K562 (cell line): ENCODE results near the gene CDKN2B-AS1. TPM values are rescaled to one million over a fixed set of nuclear protein-coding genes. Genes with fewer than 3 reads are reported as not detected.

ENCODE experiments used
- ATAC-seq: fragments of 200-7000 bp; cut with Tn5 transposase; 3 replicates; pipeline ENCODE4 v1.9.1; 2020; ENCODE audit warnings: moderate library complexity
- BruUV-seq: library from RNA; stranded (reverse); fragments of 400-500 nt; replicated peaks from 2 replicates; lab custom pipeline; 2021; lab: Mats Ljungman, UMichigan
- CTCF ChIA-PET: fragments of 300-600 bp; formaldehyde crosslinking; extraction: SDS; loops from one replicate; lab custom pipeline; 2021; ENCODE audit warnings: low intra/inter-chr PET ratio; lab: Yijun Ruan, JAX
- POLR2A ChIA-PET: fragments of 300-600, 350-650 bp; sonication (Branson Sonifier 250); formaldehyde crosslinking; extraction: SDS; loops from one replicate; lab custom pipeline; 2021; ENCODE audit warnings: antibody characterized with exemption, inconsistent platforms; lab: Yijun Ruan, JAX
- DNase-seq, 4 experiments: peaks; one replicate each; pipeline versions ENCODE4 v3.0.0 to v3.0.0-alpha.2; 2011 to 2018; ENCODE audit warnings: low spot score in 3 of 4, mixed read lengths in 3 of 4; ENCODE audit errors: extremely low read depth in 1 of 4
- FAIRE-seq: peaks from 2 replicates; lab custom pipeline; 2011; peaks lifted over from hg19 to GRCh38; lab: Jason Lieb, UNC
- H2AFZ ChIP-seq: 2 replicates; pipeline ENCODE4 v1.6.0; 2011; ENCODE audit warnings: low read depth, low read length, control low read depth, inconsistent platforms
- H3K27ac ChIP-seq: fragments of 200-600 bp; 3 replicates; pipeline ENCODE4 v1.8.0; 2011; ENCODE audit warnings: low read depth, mild to moderate bottlenecking, control low read depth, inconsistent platforms, low read length, moderate library complexity, mixed read lengths; ENCODE audit errors: extremely low read depth
- H3K27me3 ChIP-seq, 2 experiments: fragments of 300-600 bp in 1 of 2; 2 replicates in 1 of 2; 3 replicates in 1 of 2; pipeline versions ENCODE4 v1.6.0 to v1.8.0; 2011; ENCODE audit warnings: inconsistent platforms in 2 of 2, low read length in 2 of 2, mild to moderate bottlenecking in 1 of 2, mixed read lengths in 1 of 2, moderate library complexity in 1 of 2; ENCODE audit not compliant: control insufficient read depth in 2 of 2, insufficient read depth in 2 of 2
- H3K36me3 ChIP-seq: fragments of 300-600 bp; 3 replicates; pipeline ENCODE4 v1.8.0; 2011; ENCODE audit warnings: mild to moderate bottlenecking, low read length, inconsistent platforms; ENCODE audit not compliant: control insufficient read depth, insufficient read depth
- H3K4me1 ChIP-seq, 2 experiments: fragments of 200-600 bp in 1 of 2; replicated peaks in 1 of 2; 2 replicates in 1 of 2; 3 replicates in 1 of 2; pipeline versions ENCODE4 v1.5.1 to v1.8.0; 2011; ENCODE audit warnings: inconsistent platforms in 2 of 2, low read length in 2 of 2, mild to moderate bottlenecking in 1 of 2, mixed read lengths in 1 of 2, moderate library complexity in 1 of 2; ENCODE audit not compliant: control insufficient read depth in 2 of 2, insufficient read depth in 2 of 2
- H3K4me2 ChIP-seq: 2 replicates; pipeline ENCODE4 v1.6.1; 2011; ENCODE audit warnings: low read length, control low read depth, inconsistent platforms, mixed read lengths; ENCODE audit not compliant: insufficient read depth
- H3K4me3 ChIP-seq: fragments of 200-600 bp; sonication (generic), shearing (Covaris generic); 2 replicates; pipeline ENCODE4 v1.5.1; 2016; ENCODE audit warnings: control low read depth, inconsistent platforms
- H3K79me2 ChIP-seq: fragments of 200-600 bp; 3 replicates; pipeline ENCODE4 v1.8.0; 2011; ENCODE audit warnings: low read length, inconsistent platforms; ENCODE audit not compliant: control insufficient read depth, insufficient read depth
- H3K9ac ChIP-seq, 2 experiments: 2 replicates each; pipeline versions ENCODE4 v1.6.0 to v1.6.1; 2011; ENCODE audit warnings: low read depth in 2 of 2, low read length in 2 of 2, control low read depth in 1 of 2, inconsistent platforms in 1 of 2, mild to moderate bottlenecking in 1 of 2, mixed read lengths in 1 of 2; ENCODE audit not compliant: insufficient read depth in 1 of 2
- H3K9me1 ChIP-seq: one replicate; pipeline ENCODE4 v1.6.0; 2011; ENCODE audit warnings: inconsistent platforms, mild to moderate bottlenecking, low read length, moderate library complexity; ENCODE audit not compliant: control insufficient read depth, insufficient read depth
- H3K9me3 ChIP-seq: replicated peaks from 2 replicates; pipeline ENCODE4 v1.5.1; 2011; ENCODE audit warnings: low read depth, low read length, inconsistent platforms; ENCODE audit not compliant: control insufficient read depth, insufficient read depth
- H4K20me1 ChIP-seq: replicated peaks from 2 replicates; pipeline ENCODE4 v1.6.1; 2011; ENCODE audit warnings: low read length, inconsistent platforms, mixed read lengths; ENCODE audit not compliant: control insufficient read depth, insufficient read depth
- FOXP1 ChIP-seq: sonication (generic); formaldehyde crosslinking; IDR thresholded peaks from 2 replicates; pipeline ENCODE4 v1.8.0; 2022; ENCODE audit warnings: mild to moderate bottlenecking, missing genetic modification reagents
- HDAC1 ChIP-seq, 2 experiments: fragments of 450-650 bp; IDR thresholded peaks; 2 replicates each; pipeline ENCODE4 v1.6.1; 2016 to 2017; ENCODE audit warnings: inconsistent platforms in 1 of 2, mild to moderate bottlenecking in 1 of 2, moderate library complexity in 1 of 2
- MTF1 ChIP-seq: fragments of 250-450 bp; sonication (Bioruptor Pico); IDR thresholded peaks from 2 replicates; pipeline ENCODE4 v1.9.0; 2021; ENCODE audit warnings: moderate library complexity, mild to moderate bottlenecking, inconsistent platforms, borderline replicate concordance
- PTBP1 ChIP-seq: fragments of 200-400 bp; formaldehyde crosslinking; IDR thresholded peaks from 2 replicates; pipeline ENCODE4 v1.6.1; 2017; ENCODE audit warnings: low read depth, low read length
- SNIP1 ChIP-seq: fragments of 450-650 bp; IDR thresholded peaks from 2 replicates; pipeline ENCODE4 v1.7.1; 2017; ENCODE audit warnings: low read depth, mild to moderate bottlenecking
- SRSF3 ChIP-seq: fragments of 200-400 bp; formaldehyde crosslinking; IDR thresholded peaks from 2 replicates; pipeline ENCODE4 v1.6.1; 2016; ENCODE audit warnings: mild to moderate bottlenecking, low read length, moderate library complexity; ENCODE audit not compliant: insufficient read depth
- ZNF507 ChIP-seq: conservative IDR thresholded peaks from 2 replicates; pipeline ENCODE4 v1.6.1; 2017; ENCODE audit warnings: missing genetic modification characterization, missing compliant biosample characterization
- WGBS: fragments of 100-300 bp; shearing (Covaris generic); methylation state at CpG from one replicate; pipeline ENCODE4 v1.1.6; 2016; ENCODE audit warnings: low coverage, mixed read lengths; ENCODE audit not compliant: insufficient coverage; ENCODE audit errors: missing lambda C conversion rate; 5-methylcytosine and 5-hydroxymethylcytosine counted together
- in situ Hi-C: fragments of 300-500 bp; cut with MboI; formaldehyde crosslinking; loops from 4 replicates; pipeline ENCODE4 v1.15.0; 2018; ENCODE audit warnings: inconsistent platforms, mixed read lengths
- intact Hi-C: fragments of 100-400 bp; cut with micrococcal nuclease; formaldehyde crosslinking; loops from 2 replicates; pipeline ENCODE4 v1.14.2; 2022
- polyA plus RNA-seq, 8 experiments: library from polyadenylated mRNA; depleted of rRNA in 4 of 8; stranded (reverse) in 5 of 8; unstranded in 3 of 8; fragments of >200 nt; fragmentation: Nextera tagmentation in 2 of 8; fragmentation: Illumina TruSeq in 1 of 8; extraction: Ambion mirVana in 2 of 8; extraction: Trizol in 1 of 8; gene quantifications; 2 replicates each; pipeline versions ENCODE4 v1.2.1 to v1.2.3, GENCODE V29; 2011 to 2014; ENCODE audit warnings: inconsistent platforms in 1 of 8, missing spikeins in 1 of 8
- total RNA-seq, 7 experiments: library from RNA; depleted of rRNA in 6 of 7; stranded (reverse); fragments of >200 nt in 6 of 7; fragmentation: Illumina TruSeq in 2 of 7; extraction: Trizol in 2 of 7; gene quantifications; 2 replicates each; pipeline versions ENCODE4 v1.2.1 to v1.2.3, GENCODE V29; 2011 to 2021; ENCODE audit warnings: low replicate concordance in 1 of 7
- TF ChIP-seq, protein P1 (sequence below): fragments of 250-450 bp; sonication (Bioruptor Pico); IDR thresholded peaks from 2 replicates; pipeline ENCODE4 v1.5.0; 2020; ENCODE audit warnings: mild to moderate bottlenecking, borderline replicate concordance
- TF ChIP-seq, protein P2 (sequence below), 2 experiments: fragments of 450-650 bp; formaldehyde crosslinking in 1 of 2; IDR thresholded peaks; 2 replicates each; pipeline versions ENCODE4 v1.4.0 to v1.6.1; 2014 to 2020; ENCODE audit warnings: mild to moderate bottlenecking in 2 of 2, borderline replicate concordance in 1 of 2, low read depth in 1 of 2

CDKN2B-AS1 gene
- total and polyA plus RNA-seq, 9 of the 15 experiments (the other 6 are each of a cell fraction or from before 2014, with no cell fraction given): not detected

DNA sequence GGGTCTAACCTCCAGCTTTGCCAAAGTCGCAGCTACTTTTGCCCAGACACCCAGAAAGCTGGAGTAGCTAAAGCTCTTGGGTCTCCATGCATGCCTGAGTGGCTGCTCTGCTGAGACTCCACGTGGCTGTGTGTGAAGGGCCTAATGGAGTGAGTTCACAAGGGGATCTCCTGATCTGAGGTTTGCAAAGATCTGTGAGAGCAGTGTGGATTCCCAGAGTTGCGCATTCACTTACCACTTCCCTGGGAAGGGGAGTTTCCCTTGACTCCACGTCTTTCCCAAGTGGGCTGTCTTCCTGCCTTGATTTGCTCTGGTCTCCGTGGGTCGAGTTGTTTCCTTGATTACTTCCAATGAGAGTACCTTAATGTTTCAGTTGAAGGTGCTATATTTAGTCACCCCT lies 32.1 kb downstream of the CDKN2B-AS1 start:
- in situ Hi-C loops: no loop called here
- Histone ChIP-seq H3K9me3 (no peaks in the 10 kb centered on the region), H4K20me1 (no peaks in the 10 kb centered on the region), H3K27ac (no peak overlapping the region), H3K4me3 (no peak overlapping the region), H3K36me3 (no peaks in the 10 kb centered on the region), H2AFZ (no peak overlapping the region), H3K9me1 (no peaks in the 10 kb centered on the region), H3K4me2 (no peak overlapping the region), H3K4me1 (no peaks in the 10 kb centered on the region), H3K27me3 (no peaks in the 10 kb centered on the region), H3K9ac (no peak overlapping the region), H3K79me2 (no peaks in the 10 kb centered on the region)
- BruUV-seq: no TSS peak
- ChIA-PET CTCF (no interaction called here), POLR2A (no interaction called here)
- intact Hi-C loops: no loop called here
- no peak for DNase-seq
- no peak for FAIRE-seq
- TF ChIP-seq SRSF3 (no peak), HDAC1 (IDR thresholded peaks at IDR 0.05) (no peak), PTBP1 (no peak), SNIP1 (no peak), MTF1 (CRISPR knock-in tag) (no peak), FOXP1 (CRISPR knock-in tag) (no peak), ZNF507 (tag) (no peak)
- TF ChIP-seq, protein P1, sequence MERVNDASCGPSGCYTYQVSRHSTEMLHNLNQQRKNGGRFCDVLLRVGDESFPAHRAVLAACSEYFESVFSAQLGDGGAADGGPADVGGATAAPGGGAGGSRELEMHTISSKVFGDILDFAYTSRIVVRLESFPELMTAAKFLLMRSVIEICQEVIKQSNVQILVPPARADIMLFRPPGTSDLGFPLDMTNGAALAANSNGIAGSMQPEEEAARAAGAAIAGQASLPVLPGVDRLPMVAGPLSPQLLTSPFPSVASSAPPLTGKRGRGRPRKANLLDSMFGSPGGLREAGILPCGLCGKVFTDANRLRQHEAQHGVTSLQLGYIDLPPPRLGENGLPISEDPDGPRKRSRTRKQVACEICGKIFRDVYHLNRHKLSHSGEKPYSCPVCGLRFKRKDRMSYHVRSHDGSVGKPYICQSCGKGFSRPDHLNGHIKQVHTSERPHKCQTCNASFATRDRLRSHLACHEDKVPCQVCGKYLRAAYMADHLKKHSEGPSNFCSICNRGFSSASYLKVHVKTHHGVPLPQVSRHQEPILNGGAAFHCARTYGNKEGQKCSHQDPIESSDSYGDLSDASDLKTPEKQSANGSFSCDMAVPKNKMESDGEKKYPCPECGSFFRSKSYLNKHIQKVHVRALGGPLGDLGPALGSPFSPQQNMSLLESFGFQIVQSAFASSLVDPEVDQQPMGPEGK (CRISPR knock-in tag): no peak
- TF ChIP-seq, protein P2, sequence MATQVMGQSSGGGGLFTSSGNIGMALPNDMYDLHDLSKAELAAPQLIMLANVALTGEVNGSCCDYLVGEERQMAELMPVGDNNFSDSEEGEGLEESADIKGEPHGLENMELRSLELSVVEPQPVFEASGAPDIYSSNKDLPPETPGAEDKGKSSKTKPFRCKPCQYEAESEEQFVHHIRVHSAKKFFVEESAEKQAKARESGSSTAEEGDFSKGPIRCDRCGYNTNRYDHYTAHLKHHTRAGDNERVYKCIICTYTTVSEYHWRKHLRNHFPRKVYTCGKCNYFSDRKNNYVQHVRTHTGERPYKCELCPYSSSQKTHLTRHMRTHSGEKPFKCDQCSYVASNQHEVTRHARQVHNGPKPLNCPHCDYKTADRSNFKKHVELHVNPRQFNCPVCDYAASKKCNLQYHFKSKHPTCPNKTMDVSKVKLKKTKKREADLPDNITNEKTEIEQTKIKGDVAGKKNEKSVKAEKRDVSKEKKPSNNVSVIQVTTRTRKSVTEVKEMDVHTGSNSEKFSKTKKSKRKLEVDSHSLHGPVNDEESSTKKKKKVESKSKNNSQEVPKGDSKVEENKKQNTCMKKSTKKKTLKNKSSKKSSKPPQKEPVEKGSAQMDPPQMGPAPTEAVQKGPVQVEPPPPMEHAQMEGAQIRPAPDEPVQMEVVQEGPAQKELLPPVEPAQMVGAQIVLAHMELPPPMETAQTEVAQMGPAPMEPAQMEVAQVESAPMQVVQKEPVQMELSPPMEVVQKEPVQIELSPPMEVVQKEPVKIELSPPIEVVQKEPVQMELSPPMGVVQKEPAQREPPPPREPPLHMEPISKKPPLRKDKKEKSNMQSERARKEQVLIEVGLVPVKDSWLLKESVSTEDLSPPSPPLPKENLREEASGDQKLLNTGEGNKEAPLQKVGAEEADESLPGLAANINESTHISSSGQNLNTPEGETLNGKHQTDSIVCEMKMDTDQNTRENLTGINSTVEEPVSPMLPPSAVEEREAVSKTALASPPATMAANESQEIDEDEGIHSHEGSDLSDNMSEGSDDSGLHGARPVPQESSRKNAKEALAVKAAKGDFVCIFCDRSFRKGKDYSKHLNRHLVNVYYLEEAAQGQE (IDR thresholded peaks at IDR 0.05; ENCODE audit: borderline replicate concordance): no peak
- TF ChIP-seq, protein P2 (CRISPR knock-in tag; IDR thresholded peaks at IDR 0.05; ENCODE audit: low read depth): no peak
- no CpG with 5 or more reads among the region's 6 CpGs for WGBS
- no peak for ATAC-seq
